OCI-M1 (cell line): Measurements from ENCODE around the gene POLR3E.

ENCODE experiments used
- DNase-seq: peaks from one replicate; lab custom pipeline; 2025; lab: John Stamatoyannopoulos, UW

POLR3E gene, protein sequence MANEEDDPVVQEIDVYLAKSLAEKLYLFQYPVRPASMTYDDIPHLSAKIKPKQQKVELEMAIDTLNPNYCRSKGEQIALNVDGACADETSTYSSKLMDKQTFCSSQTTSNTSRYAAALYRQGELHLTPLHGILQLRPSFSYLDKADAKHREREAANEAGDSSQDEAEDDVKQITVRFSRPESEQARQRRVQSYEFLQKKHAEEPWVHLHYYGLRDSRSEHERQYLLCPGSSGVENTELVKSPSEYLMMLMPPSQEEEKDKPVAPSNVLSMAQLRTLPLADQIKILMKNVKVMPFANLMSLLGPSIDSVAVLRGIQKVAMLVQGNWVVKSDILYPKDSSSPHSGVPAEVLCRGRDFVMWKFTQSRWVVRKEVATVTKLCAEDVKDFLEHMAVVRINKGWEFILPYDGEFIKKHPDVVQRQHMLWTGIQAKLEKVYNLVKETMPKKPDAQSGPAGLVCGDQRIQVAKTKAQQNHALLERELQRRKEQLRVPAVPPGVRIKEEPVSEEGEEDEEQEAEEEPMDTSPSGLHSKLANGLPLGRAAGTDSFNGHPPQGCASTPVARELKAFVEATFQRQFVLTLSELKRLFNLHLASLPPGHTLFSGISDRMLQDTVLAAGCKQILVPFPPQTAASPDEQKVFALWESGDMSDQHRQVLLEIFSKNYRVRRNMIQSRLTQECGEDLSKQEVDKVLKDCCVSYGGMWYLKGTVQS

DNA sequence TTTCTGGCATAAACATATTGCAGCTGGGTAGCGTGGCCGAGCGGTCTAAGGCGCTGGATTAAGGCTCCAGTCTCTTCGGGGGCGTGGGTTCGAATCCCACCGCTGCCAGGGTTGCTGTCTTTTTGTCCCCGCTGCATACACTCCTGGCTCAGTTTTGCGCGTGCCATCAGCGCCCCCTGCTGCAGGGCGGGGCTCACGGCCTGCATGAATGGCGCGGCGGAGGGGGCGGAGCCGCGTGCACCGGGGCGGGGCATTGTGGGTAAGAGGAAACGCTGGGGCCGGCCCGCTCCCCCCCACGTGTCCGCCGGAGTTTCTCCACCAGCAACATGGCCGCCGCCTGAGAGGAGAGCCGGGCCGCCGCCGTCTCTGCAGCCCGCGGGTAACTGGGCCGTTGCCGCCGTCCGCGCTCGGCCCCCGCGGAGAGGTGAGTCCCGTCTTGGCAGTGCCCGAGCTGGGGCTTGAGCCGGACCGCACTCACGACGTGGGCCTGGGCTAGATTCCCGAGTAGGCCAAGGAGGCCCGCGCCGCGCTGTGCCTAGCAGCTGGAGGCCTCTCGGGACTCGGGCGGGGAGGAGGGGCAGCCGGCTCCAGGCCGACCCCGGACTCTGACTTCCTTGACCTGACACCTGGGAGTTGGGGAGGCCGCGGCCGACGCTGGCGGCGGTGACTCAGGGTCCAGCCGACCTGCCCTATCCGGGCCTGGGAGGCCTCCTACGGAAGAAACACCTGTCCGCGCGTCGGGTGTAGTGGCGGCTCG, at the start of gene POLR3E:
TSS of gene POLR3E (plus strand) at position 296 of the 757 bp plus-strand sequence. CDS start 5,560 bp downstream, outside the sequence.
- peak; percentile 99 for DNase-seq

DNA sequence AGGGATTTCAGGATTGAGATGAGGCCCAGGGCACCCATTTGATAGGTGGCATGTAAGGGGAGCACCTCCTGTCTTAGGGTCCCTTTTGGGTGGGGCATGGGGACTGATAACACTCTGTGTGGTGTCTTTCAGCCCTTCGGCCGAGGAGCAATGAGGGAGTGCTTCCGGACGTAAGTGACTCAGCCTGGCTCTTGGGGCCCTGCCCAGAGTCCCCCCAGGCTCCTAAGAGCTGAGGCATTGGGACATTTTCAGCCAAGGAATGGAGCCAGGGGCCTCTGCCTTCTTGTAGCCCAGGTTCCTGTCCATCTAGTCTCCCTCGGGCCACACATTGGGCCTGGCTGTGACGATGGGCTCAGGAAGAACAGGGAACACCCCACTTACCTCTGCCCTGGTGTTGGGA, 46.7 kb upstream of the POLR3E start:
- no peak for DNase-seq

DNA sequence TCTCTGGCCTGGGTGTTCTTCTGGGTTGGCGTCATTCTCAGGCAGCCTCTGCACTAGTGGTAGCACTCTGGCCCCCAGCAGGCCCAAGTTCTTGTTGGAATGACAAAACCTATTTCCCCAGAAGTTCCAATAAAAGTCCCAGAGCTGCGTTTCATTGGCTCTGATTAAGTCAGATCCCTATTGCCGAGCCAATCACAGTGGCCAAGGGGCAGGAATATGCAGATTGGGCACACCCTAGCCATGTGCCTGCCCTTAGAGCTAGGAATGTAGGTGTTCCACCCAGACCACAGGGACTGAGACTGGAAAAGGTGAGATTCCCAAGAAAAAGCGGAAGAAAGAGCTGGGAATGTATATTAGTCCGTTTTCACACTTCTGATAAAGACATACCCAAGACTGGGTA, 44.9 kb upstream of the POLR3E start:
- DNase-seq = no peak

DNA sequence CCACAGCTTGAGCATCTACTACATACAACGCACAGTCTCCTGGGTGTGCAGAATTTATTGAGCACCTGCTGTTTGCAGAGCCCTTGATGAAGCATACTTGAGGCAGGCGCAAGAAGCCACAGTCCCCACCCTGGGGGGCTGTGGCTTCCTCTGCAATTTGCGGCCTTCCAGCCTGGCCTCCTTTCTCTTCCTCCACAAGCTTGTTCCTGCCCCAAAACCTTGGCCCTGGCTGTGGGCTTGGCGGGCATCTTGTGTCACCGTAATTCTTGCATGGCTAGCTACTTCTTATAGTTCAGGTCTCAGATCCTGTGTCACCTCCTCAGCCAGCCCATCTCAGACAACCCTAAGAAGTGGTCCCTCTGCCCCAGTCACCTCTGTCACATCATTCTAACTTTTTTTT, 43.9 kb upstream of the POLR3E start:
- no peak for DNase-seq

DNA sequence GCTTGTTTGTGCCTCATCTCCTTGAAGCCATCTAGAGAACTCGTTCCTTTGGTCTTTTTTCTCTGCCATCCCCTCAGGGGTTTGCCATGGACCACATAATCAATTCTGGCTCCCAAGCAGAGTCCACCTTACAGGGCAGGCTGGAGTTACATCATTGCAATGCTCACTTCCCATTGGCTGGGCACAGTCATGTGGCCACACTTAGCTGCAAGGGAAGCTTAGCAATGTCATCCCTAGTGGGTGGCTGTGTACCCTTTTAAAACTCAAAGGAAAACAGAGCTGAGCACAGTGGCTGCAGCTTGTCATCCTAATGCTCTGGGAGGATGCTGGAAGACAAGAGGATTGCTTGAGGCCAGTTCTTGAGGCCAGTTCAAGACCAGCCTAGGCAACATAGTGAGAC, 41.9 kb upstream of the POLR3E start:
- peak; percentile 20 for DNase-seq

DNA sequence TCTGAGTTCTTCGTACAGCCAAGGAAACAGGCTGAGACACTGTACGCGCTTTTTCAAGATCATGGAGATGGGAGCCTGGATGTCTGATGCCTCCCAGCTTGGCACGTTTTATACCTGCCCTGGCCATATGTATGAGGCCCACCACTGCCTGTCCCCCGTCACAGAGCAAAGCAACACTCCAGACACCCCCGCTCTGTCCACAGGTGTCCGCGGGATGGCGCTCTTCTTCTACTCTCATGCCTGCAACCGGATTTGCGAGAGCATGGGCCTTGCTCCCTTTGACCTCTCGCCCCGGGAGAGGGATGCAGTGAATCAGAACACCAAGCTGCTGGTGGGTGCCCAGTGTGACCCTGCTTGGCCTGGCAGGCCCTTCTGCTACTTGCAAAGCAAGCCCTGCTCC, 39.8 kb upstream of the POLR3E start:
- no peak for DNase-seq

DNA sequence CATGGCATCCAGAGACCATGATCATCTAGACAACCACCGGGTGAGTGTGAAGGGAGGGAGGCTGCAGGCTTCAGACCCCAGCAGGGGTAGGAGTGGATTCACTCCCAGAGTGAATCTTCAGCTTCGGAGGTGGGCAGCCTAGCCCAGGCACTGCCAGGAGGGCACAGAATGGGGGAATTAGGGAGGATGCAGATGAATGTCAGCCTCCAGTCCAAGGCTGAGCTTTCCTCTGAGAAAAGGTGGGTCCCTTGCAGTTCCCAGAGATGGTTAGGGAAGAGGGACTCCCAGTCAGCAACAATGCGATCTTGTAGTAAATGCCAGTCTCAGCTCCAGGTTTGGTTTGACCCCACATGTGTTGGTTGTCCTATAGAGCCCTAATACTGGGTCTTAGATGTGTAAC, 36.7 kb upstream of the POLR3E start:
- DNase-seq = no peak

DNA sequence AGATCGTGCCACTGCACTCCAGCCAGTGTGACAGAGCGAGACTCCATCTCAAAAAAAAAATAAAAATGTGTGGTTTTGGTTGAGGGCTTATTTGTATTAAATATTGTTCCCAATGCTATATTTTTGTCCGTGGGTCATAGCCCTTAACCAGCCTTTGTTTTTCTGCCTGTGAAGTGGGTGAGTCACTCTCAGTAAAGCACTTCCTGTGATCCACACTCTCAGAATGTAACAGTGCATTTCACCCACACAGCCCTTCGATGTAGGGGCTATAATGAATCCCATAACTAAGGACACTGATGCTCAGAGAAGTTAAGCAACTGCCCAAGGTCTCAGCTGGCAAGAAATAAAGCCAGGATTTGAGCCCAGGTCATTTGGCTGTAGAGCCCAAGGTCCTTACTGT, 34.7 kb upstream of the POLR3E start:
- DNase-seq = no peak

DNA sequence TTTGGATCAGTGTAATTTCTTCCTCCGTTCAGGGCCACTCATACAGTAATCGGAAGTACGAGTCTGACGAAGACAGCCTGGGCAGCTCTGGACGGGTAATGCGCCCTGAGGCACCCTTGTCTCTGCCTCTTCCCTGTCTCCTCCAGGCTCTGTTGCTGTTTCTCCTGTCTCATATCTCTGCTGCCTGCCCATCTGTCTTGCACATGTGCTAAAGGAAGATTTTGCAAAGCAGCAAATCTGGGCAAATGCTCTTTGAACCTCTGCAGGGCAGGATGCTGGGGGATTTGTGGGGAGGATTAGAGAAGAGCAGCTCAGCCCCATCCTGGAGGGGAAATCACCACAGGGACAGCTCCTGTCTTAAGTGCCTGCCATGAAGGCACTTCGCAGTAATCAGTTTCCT, 32.4 kb upstream of the POLR3E start:
- no peak for DNase-seq

DNA sequence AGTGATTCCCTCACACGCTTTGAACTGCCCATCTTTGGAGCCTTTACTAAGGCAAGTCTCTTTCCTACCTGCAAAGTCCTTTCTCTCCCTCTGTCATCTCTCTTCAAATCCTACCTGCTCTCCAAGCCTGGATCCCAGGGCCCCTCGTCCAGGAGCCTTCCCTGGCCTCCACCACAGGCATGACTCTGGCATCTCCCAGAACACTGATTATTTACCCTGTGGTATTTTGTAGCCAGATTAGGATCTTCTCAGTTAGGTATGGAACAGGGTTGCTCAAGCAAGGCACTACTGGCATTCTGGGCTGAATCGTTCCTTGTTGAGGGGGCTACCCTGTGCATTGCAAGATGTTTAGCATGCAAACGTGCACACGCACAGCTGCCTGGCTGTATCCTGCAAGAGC, 31.9 kb upstream of the POLR3E start:
- no peak for DNase-seq

DNA sequence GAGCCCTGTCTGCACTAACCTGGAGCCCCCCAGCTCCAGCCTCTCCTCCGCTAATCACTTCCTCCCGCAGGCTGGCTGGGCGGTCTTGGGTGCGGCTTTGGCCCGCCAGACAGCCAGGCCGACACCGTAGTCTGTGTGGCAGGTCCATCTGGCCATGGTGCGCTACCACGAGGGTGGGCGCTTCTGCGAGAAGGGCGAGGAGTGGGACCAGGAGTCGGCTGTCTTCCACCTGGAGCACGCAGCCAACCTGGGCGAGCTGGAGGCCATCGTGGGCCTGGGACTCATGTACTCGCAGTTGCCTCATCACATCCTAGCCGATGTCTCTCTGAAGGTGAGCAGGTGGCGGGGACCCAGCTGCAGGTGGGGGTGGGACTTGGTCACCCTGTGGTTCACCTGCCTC, 30.7 kb upstream of the POLR3E start:
- no peak for DNase-seq

DNA sequence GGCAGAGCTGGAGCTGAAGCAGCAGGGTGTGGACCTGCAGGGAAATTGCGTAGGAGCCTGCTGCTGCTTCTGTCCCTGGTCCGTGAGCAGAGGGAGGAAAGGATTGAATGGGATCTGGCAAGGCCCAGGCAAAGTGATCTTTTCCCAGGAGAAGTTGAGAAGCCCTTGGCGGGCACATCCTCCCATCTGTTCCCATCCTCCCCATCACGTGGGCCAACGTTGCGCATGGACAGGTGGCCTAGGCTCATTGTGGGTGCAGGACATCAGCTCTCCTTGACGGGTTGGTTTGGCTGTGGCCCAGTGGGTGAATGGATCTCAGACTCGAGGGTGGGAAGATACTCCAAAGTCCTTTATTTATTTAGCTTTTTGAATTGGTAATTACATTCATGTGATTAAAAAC, 29.4 kb upstream of the POLR3E start:
- no peak for DNase-seq

DNA sequence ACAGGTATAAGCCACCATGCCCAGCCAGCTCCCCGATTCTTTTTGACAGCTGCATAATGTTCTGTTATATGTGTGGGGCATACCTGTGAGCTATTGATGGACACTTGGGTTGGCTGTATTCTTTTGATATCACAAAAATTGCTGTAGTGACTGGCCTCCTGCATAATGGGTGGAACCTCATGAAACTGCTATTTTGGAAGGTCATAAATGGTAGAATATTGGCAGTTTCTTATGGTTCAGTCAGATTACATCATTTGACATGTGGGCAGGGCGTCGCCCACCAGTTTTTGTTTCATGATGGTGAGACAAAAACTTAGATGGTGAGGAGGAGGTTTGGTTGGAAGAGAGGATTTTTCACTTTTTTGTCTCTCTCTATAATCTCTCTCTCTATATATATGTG, 26.7 kb upstream of the POLR3E start:
- peak; percentile 44 for DNase-seq

DNA sequence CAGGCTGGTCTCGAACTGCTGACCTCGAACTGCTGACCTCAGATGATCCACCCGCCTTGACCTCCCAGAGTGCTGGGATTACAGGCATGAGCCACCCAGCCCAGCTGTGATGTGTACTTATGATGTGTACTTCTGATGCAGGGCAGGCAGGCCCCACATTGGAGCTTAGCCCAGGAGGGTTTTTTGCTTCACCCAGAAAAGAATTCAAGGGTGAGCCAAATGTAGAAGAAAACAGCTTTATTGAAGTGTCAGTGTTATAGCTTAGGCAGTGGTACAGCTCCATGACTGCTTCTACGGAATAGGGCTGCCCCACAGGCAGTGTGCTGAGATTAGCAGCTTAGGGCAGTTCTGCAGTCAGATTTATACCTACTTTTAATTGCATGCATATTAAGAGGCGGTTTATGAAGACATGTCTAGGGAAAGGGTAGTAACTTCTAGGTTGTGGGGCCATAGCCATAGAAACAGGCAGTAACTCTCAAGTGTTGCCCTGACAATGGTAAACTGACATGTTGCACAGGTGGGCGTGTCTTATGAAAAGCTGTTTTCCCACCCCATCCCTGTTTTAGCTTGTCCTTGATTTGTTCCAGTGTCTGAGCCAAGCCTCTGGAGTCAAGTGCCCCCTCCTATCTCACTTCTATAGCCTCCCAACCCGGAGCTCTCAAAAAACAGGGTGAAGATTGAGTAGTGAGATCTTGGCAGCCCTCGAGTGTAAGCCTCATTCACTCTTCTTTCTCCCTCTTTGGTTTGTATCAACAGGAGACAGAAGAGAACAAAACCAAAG, 24.1 kb upstream of the POLR3E start:
- no peak for DNase-seq

DNA sequence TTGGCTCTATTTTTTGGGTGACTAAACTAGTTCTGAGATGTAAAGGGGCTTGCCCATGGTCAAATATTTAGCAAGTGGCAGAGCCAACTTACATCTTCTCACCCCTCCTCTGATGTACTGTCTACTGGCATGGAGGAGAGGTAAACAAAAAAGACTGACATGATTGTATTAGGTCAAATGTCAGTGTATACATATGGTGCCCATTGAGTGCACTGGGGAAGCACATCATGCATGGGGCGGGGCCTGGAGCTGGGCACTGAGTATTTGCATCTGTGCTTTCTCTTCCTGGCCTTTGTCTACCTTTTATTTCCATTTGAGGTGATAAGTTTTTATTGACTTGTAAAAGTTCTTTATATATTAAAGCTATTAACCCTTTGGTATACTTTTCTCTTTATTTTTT, 22.3 kb upstream of the POLR3E start:
- DNase-seq = no peak

DNA sequence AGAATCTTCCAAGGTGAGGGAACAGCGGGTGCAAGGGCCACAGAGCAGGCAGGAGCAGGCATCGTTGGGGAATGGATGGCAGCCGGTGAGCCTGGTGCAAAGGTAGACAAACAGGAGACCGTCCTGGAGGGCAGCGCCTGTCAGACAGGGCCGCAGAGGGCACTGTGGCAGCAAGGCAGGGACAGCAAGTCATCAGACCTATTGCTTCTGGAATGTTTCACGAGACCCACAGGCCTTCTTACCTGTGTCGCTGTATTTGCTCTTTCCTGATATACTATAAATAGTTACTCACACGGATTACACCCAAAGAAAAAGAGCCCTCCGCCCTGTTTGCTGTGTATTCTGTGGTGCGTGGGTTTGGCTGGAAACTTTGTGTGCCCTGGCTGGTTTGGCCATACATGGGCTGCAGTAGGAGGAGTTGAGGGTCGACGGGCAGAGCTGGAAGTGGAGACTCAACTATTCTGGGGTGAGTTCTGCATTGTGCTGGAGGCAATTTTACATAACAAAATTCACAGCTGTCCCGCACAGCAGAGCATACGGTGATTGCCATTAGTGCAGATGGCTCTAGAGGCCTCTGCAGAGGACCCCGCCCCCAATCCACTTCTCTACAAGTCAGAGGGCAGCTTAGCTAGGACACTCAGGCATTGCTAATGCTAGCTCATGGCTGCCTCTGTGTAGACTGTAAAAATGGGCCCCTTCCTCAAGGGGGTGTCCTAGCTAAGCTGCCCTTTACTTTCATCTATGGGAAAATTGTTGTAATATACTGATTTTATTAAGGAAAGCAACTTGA, 18.6 kb upstream of the POLR3E start:
- DNase-seq = no peak

DNA sequence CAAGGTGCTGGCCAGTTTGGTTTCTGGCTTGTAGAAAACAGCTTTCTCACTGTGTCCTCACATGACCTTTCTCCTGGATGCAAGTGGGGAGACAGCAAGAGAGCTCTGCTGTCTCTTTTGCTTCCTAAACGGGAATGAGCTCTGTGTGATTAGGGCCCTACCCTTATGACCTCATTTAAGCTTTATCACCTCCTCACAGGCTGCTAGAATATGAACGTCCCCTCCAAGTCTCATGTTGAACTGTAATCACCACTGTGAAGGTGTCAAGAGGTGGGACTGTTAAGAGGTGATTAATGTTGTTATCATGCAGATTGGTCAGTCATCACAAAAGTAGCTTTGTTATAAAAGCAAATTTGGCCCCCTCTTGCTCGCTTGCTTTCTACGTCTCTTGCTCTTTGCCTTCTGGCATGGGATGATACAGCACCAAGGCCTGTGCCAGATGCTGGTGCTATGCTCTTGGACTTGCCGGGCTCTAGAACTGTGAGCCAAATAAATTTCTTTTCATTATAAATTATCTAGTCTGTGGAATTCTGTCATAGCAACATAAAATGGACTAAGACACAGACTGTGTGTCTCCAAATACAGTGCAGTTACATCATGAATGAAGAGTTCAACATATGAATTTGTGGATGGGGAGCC, 14.8 kb upstream of the POLR3E start:
- peak; percentile 47 for DNase-seq

DNA sequence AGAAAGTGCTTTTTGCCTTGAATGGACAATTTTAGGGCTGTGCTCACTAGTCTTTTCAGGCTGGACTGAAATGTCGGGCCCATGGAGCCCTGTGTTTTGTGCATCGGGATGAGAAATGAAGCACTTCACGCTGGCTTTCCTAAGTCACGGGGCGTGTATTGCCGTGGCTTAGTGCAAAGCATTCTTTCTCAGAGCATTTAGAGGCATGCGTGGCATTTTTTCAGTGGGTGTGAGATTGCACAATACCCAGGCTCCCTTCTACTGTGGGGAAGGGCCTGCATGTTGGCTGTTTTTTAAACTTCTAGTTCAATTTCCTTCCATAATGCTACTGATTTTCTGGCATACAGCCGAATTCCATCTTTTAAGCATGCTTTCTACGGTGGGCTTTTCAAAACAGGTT, 12.6 kb upstream of the POLR3E start:
- DNase-seq = no peak

DNA sequence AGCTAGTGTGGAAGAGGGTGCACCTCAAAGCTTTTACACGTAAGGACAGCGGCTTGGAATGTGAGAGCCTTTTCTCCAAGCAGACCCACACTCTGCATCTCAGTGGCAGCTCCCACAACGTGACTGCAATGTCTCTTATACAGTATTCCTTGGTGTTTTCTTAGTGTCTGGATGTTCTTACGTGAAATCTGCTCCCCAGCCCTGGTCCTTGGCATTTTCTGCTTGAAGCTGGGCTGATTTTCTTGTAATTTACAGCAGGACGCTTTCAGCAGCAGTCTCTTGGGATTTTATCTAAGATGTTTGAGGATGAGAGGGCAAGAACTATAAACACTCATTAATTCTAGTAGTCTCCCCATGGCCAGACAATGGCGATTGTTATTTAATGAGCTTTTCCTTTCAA, 12.1 kb upstream of the POLR3E start:
- DNase-seq = no peak

DNA sequence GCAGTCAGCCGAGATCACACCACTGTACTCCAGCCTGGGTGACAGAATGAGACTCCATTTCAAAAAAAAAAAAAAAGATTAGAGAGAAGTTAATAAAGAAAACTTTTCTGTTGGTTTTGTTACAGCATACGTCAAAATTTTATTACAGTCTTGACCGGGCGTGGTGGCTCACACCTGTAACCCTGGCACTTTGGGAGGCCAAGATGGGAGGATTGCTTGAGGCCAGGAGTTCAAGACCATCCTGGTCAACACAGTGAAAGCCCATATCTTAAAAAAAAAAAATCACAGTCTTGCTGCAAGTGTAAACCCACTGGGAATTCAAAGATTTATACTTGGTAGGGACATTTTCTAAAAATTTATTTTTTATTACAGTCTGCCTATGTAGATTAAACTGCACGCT, 6.2 kb upstream of the POLR3E start:
- no peak for DNase-seq

DNA sequence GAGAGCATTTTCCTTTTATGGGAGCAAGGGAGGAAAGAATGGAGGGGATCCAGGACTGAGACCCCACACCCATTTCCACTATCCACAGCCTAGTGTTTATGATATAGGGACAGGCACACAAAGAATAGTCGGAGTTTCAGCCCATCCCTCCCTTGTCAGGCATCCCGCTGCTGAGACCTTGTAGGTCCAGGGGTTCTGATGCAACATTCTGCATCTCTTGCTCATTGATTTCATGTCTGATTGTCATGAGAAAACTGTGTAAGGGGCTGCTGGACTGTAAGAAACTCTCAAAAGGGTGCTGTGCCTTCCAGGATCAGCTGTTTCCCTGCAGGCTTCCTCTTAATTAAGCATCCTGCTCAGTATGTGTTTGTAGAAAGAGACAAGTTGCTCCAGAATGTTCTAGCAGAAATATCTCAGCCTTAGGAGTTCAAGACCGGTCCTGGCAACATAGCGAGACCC, 5.3 kb upstream of the POLR3E start:
- peak; percentile 79 for DNase-seq
